Measurements from ENCODE around the gene TEKT1.

DNA sequence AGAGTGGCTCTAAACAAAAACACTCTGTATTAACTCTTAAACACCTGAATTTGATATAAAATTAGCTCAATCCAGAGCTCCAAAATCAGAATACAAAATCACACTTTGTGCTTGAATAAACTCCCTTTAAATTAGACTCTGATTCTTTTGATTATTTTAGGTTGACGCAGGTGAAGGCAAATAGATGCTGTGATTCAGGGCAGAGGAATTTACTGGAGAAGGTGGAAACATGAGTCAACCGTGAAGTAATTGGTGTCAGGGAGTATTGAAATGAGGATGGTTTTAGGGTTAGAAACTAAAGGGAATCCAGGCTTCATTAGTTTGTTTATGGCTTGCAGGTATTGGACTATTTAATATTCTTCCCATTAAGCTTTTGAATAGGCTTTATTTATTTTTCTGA is 37.1 kb upstream of the TEKT1 start:
- TF ChIP-seq, protein P1, sequence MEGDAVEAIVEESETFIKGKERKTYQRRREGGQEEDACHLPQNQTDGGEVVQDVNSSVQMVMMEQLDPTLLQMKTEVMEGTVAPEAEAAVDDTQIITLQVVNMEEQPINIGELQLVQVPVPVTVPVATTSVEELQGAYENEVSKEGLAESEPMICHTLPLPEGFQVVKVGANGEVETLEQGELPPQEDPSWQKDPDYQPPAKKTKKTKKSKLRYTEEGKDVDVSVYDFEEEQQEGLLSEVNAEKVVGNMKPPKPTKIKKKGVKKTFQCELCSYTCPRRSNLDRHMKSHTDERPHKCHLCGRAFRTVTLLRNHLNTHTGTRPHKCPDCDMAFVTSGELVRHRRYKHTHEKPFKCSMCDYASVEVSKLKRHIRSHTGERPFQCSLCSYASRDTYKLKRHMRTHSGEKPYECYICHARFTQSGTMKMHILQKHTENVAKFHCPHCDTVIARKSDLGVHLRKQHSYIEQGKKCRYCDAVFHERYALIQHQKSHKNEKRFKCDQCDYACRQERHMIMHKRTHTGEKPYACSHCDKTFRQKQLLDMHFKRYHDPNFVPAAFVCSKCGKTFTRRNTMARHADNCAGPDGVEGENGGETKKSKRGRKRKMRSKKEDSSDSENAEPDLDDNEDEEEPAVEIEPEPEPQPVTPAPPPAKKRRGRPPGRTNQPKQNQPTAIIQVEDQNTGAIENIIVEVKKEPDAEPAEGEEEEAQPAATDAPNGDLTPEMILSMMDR (conservative IDR thresholded peaks at IDR 0.05), result no peak
- no peak for TF ChIP-seq EZH2 (IDR thresholded peaks at IDR 0.05; ENCODE audit: low read depth)
